Vagina (tissue), 2 donors: ENCODE measurements around the gene MEGF8. TPM values are rescaled to one million over a fixed set of nuclear protein-coding genes. Genes with fewer than 3 reads are reported as not detected.

Experiments
- DNase-seq, 2 donors: peaks; one replicate each; pipeline ENCODE4 v3.0.0-alpha.2; 2017; ENCODE audit errors: extremely low spot score in 2 of 2
- H3K27ac ChIP-seq: fragments of 200-600 bp; sonication (generic); one replicate; pipeline ENCODE4 v1.5.1; 2019
- H3K27me3 ChIP-seq: fragments of 200-600 bp; sonication (generic); one replicate; pipeline ENCODE4 v1.5.1; 2019
- H3K36me3 ChIP-seq, 2 donors: fragments of 200-600 bp; sonication (generic); one replicate each; pipeline ENCODE4 v1.5.1; 2017 to 2019
- H3K4me1 ChIP-seq: fragments of 200-600 bp; sonication (generic); one replicate; pipeline ENCODE4 v1.5.1; 2019
- H3K4me3 ChIP-seq, 2 donors: fragments of 200-600 bp; sonication (generic); 1 replicate in 1 of 2; 2 replicates in 1 of 2; pipeline ENCODE4 v1.5.1; 2016 to 2019
- H3K9me3 ChIP-seq: fragments of 200-600 bp; sonication (generic); one replicate; pipeline ENCODE4 v1.5.1; 2019
- POLR2A ChIP-seq, 2 donors: fragments of 450-650 bp; IDR thresholded peaks; one replicate each; pipeline ENCODE4 v1.6.1; 2017; ENCODE audit warnings: antibody characterized with exemption in 2 of 2, mild to moderate bottlenecking in 2 of 2, moderate library complexity in 2 of 2
- POLR2AphosphoS5 ChIP-seq, 2 donors: sonication (generic); formaldehyde crosslinking; IDR thresholded peaks; one replicate each; pipeline ENCODE4 v1.9.0; 2017; ENCODE audit warnings: antibody characterized with exemption in 2 of 2, mild to moderate bottlenecking in 2 of 2, low read depth in 1 of 2; ENCODE audit not compliant: insufficient read depth in 1 of 2
- intact Hi-C: fragments of 100-400 bp; cut with DNase I; formaldehyde crosslinking; loops from one replicate; pipeline ENCODE4 v1.15.1; 2023
- total RNA-seq: library from RNA; depleted of rRNA; stranded (reverse); fragments of >200 nt; gene quantifications from one replicate; pipeline ENCODE4 v1.2.3, GENCODE V29; 2016
- TF ChIP-seq, protein P1 (sequence below), 3 experiments: fragments of 450-650 bp in 2 of 3; fragments of 200-600 bp in 1 of 3; sonication (generic) in 1 of 3; IDR thresholded peaks; one replicate each; pipeline ENCODE4 v1.5.1; 2017 to 2019; ENCODE audit warnings: antibody characterized with exemption in 3 of 3, mild to moderate bottlenecking in 2 of 3, moderate library complexity in 2 of 3

MEGF8 gene
- total RNA-seq, 1 donor from 2014 or later: 13.5 TPM

DNA sequence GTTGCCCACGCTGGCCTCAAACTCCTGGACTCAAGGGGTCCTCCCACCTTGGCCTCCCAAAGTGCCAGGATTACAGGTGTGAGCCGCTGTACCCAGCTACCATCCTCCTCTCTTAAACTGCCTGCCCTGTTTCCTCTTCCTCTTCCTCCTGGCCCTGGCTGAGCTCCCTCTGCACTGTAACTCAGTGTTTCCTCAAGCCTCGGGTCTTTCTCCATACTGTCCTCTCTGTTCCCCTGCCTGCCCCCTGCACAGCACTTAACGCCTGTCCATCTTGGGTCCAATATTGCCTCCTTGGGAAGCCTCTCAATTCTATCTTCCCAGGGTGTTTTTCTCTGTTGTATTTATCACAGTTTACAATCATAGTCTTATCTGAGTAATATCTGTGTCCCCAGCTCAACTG is 95.7 kb downstream of the MEGF8 start:
- Histone ChIP-seq H3K27me3 (peaks cover 7% of the 10 kb centered on the region), H3K4me3 (no peak overlapping the region), H3K9me3 (no peaks in the 10 kb centered on the region), H3K4me1 (peaks cover 37% of the 10 kb centered on the region), H3K36me3 (no peaks in the 10 kb centered on the region), H3K27ac (no peak overlapping the region)
- intact Hi-C loops: no loop called here
- TF ChIP-seq POLR2AphosphoS5 (IDR thresholded peaks at IDR 0.05; ENCODE audit: insufficient read depth in 1 of 2, low read depth in 1 of 2): no peak
- no peak for TF ChIP-seq POLR2A (IDR thresholded peaks at IDR 0.05)
- TF ChIP-seq, protein P1, sequence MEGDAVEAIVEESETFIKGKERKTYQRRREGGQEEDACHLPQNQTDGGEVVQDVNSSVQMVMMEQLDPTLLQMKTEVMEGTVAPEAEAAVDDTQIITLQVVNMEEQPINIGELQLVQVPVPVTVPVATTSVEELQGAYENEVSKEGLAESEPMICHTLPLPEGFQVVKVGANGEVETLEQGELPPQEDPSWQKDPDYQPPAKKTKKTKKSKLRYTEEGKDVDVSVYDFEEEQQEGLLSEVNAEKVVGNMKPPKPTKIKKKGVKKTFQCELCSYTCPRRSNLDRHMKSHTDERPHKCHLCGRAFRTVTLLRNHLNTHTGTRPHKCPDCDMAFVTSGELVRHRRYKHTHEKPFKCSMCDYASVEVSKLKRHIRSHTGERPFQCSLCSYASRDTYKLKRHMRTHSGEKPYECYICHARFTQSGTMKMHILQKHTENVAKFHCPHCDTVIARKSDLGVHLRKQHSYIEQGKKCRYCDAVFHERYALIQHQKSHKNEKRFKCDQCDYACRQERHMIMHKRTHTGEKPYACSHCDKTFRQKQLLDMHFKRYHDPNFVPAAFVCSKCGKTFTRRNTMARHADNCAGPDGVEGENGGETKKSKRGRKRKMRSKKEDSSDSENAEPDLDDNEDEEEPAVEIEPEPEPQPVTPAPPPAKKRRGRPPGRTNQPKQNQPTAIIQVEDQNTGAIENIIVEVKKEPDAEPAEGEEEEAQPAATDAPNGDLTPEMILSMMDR (IDR thresholded peaks at IDR 0.05): no peak
- DNase-seq: no peak

DNA sequence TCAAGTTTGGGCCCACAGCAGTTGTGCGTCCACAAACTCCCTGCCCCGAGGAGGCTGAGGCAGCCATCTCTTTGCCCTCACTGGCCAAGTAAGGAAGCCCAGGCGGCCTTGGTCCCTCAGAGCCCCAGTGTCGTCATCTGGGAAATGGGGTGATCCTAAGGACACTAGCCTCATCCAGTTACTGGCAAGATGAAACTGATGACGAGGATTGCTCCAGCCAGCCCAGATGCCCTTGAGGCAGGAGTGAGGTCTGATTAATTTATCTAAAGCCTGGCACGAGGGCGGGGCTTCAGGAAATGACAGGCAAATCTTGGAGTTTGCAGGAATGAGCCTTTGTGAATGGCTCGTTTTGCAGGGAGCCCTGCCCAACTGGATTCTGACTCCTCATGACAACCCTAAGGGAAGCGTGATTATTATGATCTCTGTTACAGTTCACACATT is 96.2 kb downstream of the MEGF8 start:
- Histone ChIP-seq H3K27ac (no peak overlapping the region), H3K9me3 (no peaks in the 10 kb centered on the region), H3K4me3 (no peak overlapping the region), H3K36me3 (no peaks in the 10 kb centered on the region), H3K4me1 (peaks cover 37% of the 10 kb centered on the region), H3K27me3 (peaks cover 7% of the 10 kb centered on the region)
- TF ChIP-seq POLR2A (IDR thresholded peaks at IDR 0.05) (no peak), POLR2AphosphoS5 (IDR thresholded peaks at IDR 0.05; ENCODE audit: insufficient read depth in 1 of 2, low read depth in 1 of 2) (peak in 1 of 2 donors; percentile 37)
- TF ChIP-seq, protein P1 (IDR thresholded peaks at IDR 0.05): no peak
- intact Hi-C loops: no loop called here
- no peak for DNase-seq

GRCh38 chr19:42422092-42422900 is 96.9 kb downstream of the MEGF8 start:
- no peaks in the 10 kb centered on the region for H3K36me3 ChIP-seq
- no peak overlapping the region for H3K27ac ChIP-seq
- H3K27me3 ChIP-seq: peaks cover 7% of the 10 kb centered on the region
- H3K9me3 ChIP-seq: no peaks in the 10 kb centered on the region
- H3K4me3 ChIP-seq: peak overlapping the region; percentile 50 to 57
- peaks cover 37% of the 10 kb centered on the region for H3K4me1 ChIP-seq
- TF ChIP-seq POLR2A (IDR thresholded peaks at IDR 0.05) (no peak), POLR2AphosphoS5 (IDR thresholded peaks at IDR 0.05; ENCODE audit: insufficient read depth in 1 of 2, low read depth in 1 of 2) (no peak)
- TF ChIP-seq, protein P1 (IDR thresholded peaks at IDR 0.05): no peak
- intact Hi-C loops: no loop called here
- no peak for DNase-seq

- H3K4me1 ChIP-seq: peaks cover 40% of the 10 kb centered on the region
- H3K27me3 ChIP-seq: peaks cover 7% of the 10 kb centered on the region
- DNase-seq: no peak
- H3K9me3 ChIP-seq: no peaks in the 10 kb centered on the region
- TF ChIP-seq, protein P1 (IDR thresholded peaks at IDR 0.05): no peak
- TF ChIP-seq POLR2AphosphoS5 (IDR thresholded peaks at IDR 0.05; ENCODE audit: insufficient read depth in 1 of 2, low read depth in 1 of 2) (no peak), POLR2A (IDR thresholded peaks at IDR 0.05) (no peak)
- peak overlapping the region; percentile 42 for H3K27ac ChIP-seq
- intact Hi-C loops: no loop called here
- H3K4me3 ChIP-seq: peak overlapping the region; percentile 50 to 57
- H3K36me3 ChIP-seq: no peaks in the 10 kb centered on the region
Measured at GRCh38 chr19:42422901-42423461, 97.5 kb downstream of the MEGF8 start.
